Breast epithelium (tissue), 3 donors: Measurements from ENCODE around the gene SLC15A3.

Source experiments
- POLR2A ChIP-seq: fragments of 450-650 bp; IDR thresholded peaks from one replicate; pipeline ENCODE4 v1.6.1; 2016; ENCODE audit warnings: antibody characterized with exemption, mild to moderate bottlenecking, moderate library complexity
- POLR2AphosphoS5 ChIP-seq, 3 donors: sonication (generic); formaldehyde crosslinking; IDR thresholded peaks; one replicate each; pipeline ENCODE4 v1.6.1; 2017; ENCODE audit warnings: antibody characterized with exemption in 3 of 3
- TF ChIP-seq, protein P1 (sequence below), 3 donors: fragments of 450-650 bp; IDR thresholded peaks; one replicate each; pipeline ENCODE4 v1.5.1; 2016 to 2017; ENCODE audit warnings: antibody characterized with exemption in 3 of 3, mild to moderate bottlenecking in 3 of 3, moderate library complexity in 3 of 3

DNA sequence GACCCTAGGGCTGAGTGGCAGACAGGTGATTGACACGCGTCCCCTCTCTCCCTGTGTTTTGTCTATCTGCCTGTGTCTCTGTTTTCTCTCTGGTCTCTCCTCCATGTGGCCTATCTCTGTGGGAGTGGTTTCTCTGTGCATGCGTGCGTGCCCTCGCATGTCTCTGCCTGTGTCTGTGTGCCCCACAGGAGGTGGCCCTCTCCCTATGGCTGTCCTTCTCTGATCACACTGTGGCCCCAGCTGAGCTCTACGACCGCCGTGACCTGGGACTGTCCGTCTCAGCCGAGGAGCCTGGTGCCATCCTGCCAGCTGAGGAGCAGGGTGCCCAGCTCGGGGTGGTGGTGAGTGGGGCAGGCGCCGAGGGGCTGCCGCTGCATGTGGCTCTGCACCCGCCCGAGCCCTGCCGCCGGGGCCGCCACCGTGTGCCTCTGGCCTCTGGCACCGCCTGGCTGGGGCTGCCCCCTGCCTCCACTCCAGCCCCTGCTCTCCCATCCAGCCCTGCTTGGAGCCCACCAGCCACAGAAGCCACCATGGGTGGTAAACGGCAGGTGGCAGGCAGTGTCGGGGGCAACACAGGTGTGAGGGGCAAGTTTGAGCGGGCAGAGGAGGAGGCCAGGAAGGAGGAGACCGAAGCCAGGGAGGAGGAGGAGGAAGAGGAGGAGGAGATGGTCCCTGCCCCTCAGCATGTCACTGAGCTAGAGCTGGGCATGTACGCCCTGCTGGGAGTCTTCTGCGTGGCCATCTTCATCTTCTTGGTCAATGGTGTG, 16.1 kb downstream of the SLC15A3 start:
- TF ChIP-seq, protein P1, sequence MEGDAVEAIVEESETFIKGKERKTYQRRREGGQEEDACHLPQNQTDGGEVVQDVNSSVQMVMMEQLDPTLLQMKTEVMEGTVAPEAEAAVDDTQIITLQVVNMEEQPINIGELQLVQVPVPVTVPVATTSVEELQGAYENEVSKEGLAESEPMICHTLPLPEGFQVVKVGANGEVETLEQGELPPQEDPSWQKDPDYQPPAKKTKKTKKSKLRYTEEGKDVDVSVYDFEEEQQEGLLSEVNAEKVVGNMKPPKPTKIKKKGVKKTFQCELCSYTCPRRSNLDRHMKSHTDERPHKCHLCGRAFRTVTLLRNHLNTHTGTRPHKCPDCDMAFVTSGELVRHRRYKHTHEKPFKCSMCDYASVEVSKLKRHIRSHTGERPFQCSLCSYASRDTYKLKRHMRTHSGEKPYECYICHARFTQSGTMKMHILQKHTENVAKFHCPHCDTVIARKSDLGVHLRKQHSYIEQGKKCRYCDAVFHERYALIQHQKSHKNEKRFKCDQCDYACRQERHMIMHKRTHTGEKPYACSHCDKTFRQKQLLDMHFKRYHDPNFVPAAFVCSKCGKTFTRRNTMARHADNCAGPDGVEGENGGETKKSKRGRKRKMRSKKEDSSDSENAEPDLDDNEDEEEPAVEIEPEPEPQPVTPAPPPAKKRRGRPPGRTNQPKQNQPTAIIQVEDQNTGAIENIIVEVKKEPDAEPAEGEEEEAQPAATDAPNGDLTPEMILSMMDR (IDR thresholded peaks at IDR 0.05): no peak
- TF ChIP-seq POLR2A (no peak), POLR2AphosphoS5 (IDR thresholded peaks at IDR 0.05) (no peak)
